GM12873 (cell line): ENCODE results near the gene VAT1L.

Experiments
- CTCF ChIP-seq: IDR thresholded peaks from 2 replicates; pipeline ENCODE4 v1.5.1; 2012; ENCODE audit warnings: low read depth, mild to moderate bottlenecking, moderate library complexity, low read length, control low read depth; ENCODE audit not compliant: insufficient read depth; ENCODE audit errors: missing control alignments

VAT1L gene

GRCh38 chr16:77896415-77897128 lies 108.2 kb downstream of the VAT1L start:
- no peak for TF ChIP-seq CTCF

- TF ChIP-seq CTCF = no peak
These were observed 108.7 kb downstream of the VAT1L start for GRCh38 chr16:77897129-77897437.

GRCh38 chr16:77897831-77898605 lies 109.7 kb downstream of the VAT1L start:
- no peak for TF ChIP-seq CTCF

GRCh38 chr16:77898671-77899211 lies 110.4 kb downstream of the VAT1L start:
- TF ChIP-seq CTCF = no peak

GRCh38 chr16:77899416-77899815 lies 111.1 kb downstream of the VAT1L start:
- TF ChIP-seq CTCF = no peak

GRCh38 chr16:77905374-77905920 lies 117.1 kb downstream of the VAT1L start:
- no peak for TF ChIP-seq CTCF

GRCh38 chr16:77910021-77910420 lies 121.7 kb downstream of the VAT1L start:
- TF ChIP-seq CTCF = no peak
